Cardiac muscle cell (in vitro differentiated cells and primary cell): ENCODE results near the gene TET2. TPM values are rescaled to one million over a fixed set of nuclear protein-coding genes. Genes with fewer than 3 reads are reported as not detected.

ENCODE experiments used
- DNase-seq, 2 donors: peaks; one replicate each; pipeline versions ENCODE4 v3.0.0 to v3.0.0-alpha.2; 2010 to 2017; ENCODE audit warnings: low read depth in 1 of 2, low spot score in 1 of 2
- H3K27ac ChIP-seq: fragments of 200-600 bp; sonication (generic); 2 replicates; pipeline ENCODE4 v1.5.1; 2016
- H3K27me3 ChIP-seq: fragments of 200-600 bp; sonication (generic); 2 replicates; pipeline ENCODE4 v1.6.0; 2016; ENCODE audit warnings: control low read depth
- H3K36me3 ChIP-seq: fragments of 200-600 bp; sonication (generic); 2 replicates; pipeline ENCODE4 v1.5.1; 2016; ENCODE audit warnings: control low read depth
- H3K4me1 ChIP-seq: fragments of 200-600 bp; sonication (generic); 2 replicates; pipeline ENCODE4 v1.8.1; 2017; ENCODE audit warnings: low read depth, mild to moderate bottlenecking, mixed run types
- H3K4me3 ChIP-seq: fragments of 200-600 bp; sonication (generic); 2 replicates; pipeline ENCODE4 v1.5.1; 2016; ENCODE audit warnings: mild to moderate bottlenecking
- H3K9me3 ChIP-seq: fragments of 200-600 bp; sonication (generic); 2 replicates; pipeline ENCODE4 v1.5.1; 2017; ENCODE audit warnings: low read depth, mild to moderate bottlenecking, control low read depth
- polyA plus RNA-seq: library from polyadenylated mRNA; unstranded; fragments of >200 nt; fragmentation: Nextera tagmentation; extraction: Ambion mirVana; gene quantifications from 2 replicates; pipeline ENCODE4 v1.2.1, GENCODE V29; 2016
- total RNA-seq: library from RNA; depleted of rRNA; stranded (reverse); fragments of >200 nt; gene quantifications from 2 replicates; pipeline ENCODE4 v1.2.3, GENCODE V29; 2016
- TF ChIP-seq, protein P1 (sequence below): IDR thresholded peaks from 2 replicates; pipeline ENCODE4 v1.5.1; 2012; ENCODE audit warnings: low read depth, mild to moderate bottlenecking, low read length

TET2 gene
- total and polyA plus RNA-seq, 2 experiments from 2014 or later, result 10.5 to 23.3 TPM

DNA sequence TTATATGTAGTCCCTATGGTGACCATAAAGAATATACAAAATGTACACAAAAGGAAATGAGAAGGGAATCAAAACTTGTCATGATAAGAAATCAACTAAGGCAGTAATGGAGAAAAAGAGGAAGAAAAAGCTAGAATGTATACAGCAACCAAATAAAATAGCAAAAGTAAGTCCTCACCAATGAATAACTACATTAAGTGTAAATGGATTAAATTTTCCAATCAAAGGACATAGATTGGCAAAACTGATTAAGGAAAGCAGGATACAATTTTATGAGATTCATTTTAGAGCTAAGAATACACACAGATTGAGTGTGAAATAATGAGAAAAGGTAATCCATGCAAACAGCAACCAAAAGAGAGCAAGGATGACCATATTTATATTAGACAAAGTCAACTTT is 157.4 kb downstream of the TET2 start:
- H3K27ac ChIP-seq, result no peak overlapping the region
- no peaks in the 10 kb centered on the region for H3K36me3 ChIP-seq
- no peaks in the 10 kb centered on the region for H3K4me1 ChIP-seq
- TF ChIP-seq, protein P1, sequence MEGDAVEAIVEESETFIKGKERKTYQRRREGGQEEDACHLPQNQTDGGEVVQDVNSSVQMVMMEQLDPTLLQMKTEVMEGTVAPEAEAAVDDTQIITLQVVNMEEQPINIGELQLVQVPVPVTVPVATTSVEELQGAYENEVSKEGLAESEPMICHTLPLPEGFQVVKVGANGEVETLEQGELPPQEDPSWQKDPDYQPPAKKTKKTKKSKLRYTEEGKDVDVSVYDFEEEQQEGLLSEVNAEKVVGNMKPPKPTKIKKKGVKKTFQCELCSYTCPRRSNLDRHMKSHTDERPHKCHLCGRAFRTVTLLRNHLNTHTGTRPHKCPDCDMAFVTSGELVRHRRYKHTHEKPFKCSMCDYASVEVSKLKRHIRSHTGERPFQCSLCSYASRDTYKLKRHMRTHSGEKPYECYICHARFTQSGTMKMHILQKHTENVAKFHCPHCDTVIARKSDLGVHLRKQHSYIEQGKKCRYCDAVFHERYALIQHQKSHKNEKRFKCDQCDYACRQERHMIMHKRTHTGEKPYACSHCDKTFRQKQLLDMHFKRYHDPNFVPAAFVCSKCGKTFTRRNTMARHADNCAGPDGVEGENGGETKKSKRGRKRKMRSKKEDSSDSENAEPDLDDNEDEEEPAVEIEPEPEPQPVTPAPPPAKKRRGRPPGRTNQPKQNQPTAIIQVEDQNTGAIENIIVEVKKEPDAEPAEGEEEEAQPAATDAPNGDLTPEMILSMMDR, result no peak
- H3K9me3 ChIP-seq, result no peaks in the 10 kb centered on the region
- no peak for DNase-seq
- H3K27me3 ChIP-seq, result no peaks in the 10 kb centered on the region
- no peak overlapping the region for H3K4me3 ChIP-seq

GRCh38 chr4:105305019-105305836 is 158.6 kb downstream of the TET2 start:
- no peak overlapping the region for H3K4me3 ChIP-seq
- no peaks in the 10 kb centered on the region for H3K36me3 ChIP-seq
- no peak for DNase-seq
- no peaks in the 10 kb centered on the region for H3K27me3 ChIP-seq
- no peaks in the 10 kb centered on the region for H3K9me3 ChIP-seq
- no peak overlapping the region for H3K27ac ChIP-seq
- H3K4me1 ChIP-seq, result no peaks in the 10 kb centered on the region
- TF ChIP-seq, protein P1, result no peak

DNA sequence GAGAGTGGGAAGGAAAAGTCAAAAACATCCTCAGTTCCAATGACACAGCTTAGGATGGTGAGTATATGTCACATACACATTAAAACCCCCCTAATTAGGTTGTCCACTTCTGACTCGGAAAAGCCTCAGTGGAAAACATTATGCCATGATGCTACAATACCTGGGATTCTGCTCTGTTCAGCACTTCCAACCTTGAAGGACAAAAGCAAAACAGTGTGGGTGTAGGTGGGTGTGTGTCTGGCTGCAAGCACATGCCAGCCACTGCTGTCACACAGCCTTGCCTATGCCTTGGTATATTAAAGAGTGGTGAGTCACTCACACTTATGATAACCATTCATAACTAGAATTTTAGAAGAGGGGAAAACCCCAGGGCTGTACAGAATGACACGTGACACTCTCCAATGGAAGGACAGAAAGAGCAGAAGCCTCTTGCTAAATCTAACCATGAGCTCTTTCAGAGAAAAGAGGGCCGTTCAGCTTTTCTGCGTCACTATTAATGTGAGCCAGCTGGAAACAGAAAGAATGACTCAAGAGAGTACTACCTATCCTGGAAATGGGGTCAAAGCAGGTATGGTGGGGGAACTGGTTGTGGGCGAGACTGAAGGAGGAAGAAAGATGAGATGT is 159.6 kb downstream of the TET2 start:
- TF ChIP-seq, protein P1, result no peak
- Histone ChIP-seq H3K4me1 (no peaks in the 10 kb centered on the region), H3K36me3 (no peaks in the 10 kb centered on the region), H3K27me3 (no peaks in the 10 kb centered on the region), H3K4me3 (no peak overlapping the region), H3K9me3 (no peaks in the 10 kb centered on the region), H3K27ac (no peak overlapping the region)
- no peak for DNase-seq

GRCh38 chr4:105306820-105307219 is 160.1 kb downstream of the TET2 start:
- H3K36me3 ChIP-seq, result no peaks in the 10 kb centered on the region
- H3K4me1 ChIP-seq, result no peaks in the 10 kb centered on the region
- TF ChIP-seq, protein P1, result no peak
- no peaks in the 10 kb centered on the region for H3K9me3 ChIP-seq
- no peak overlapping the region for H3K27ac ChIP-seq
- H3K27me3 ChIP-seq, result no peaks in the 10 kb centered on the region
- no peak for DNase-seq
- H3K4me3 ChIP-seq, result no peak overlapping the region

DNA sequence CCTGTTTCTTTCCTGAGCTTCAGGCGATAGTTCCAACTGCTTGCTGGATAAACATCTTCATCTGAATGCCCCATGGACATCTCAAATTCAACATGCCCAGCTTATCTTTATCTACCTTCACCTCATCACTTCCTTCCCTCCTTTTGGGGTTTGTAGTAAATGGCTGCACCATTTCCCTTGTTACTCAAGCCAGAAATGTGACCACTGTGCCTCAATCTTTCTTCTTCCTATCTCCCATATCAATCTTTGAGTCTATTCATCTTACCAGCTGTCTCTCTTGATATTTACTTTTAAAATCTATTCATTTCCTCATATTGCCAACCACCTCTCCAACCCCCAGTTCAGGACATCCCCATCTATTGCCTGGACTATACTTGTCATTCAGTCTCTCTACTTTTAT is 171.8 kb downstream of the TET2 start:
- no peaks in the 10 kb centered on the region for H3K27me3 ChIP-seq
- H3K4me1 ChIP-seq, result no peaks in the 10 kb centered on the region
- no peak overlapping the region for H3K27ac ChIP-seq
- H3K36me3 ChIP-seq, result no peaks in the 10 kb centered on the region
- H3K9me3 ChIP-seq, result no peaks in the 10 kb centered on the region
- H3K4me3 ChIP-seq, result no peak overlapping the region
- DNase-seq, result no peak
- TF ChIP-seq, protein P1, result no peak
